ENCODE measurements around the gene RASGRP1. TPM values are rescaled to one million over a fixed set of nuclear protein-coding genes. Genes with fewer than 3 reads are reported as not detected.

RASGRP1 gene
- total and polyA plus RNA-seq, 7 experiments from 2014 or later = 77.6 to 182 (median 101) TPM

- DNase-seq (no peak), ATAC-seq (no peak)
- Mint-ChIP-seq H3K4me3 (no peak overlapping the region), H3K27ac (peak overlapping the region; percentile 5 to 90 (median 60)), H3K4me1 (peaks cover 22 to 57% (median 48%) of the 10 kb centered on the region in 7 donors), H3K27me3 (no peaks in the 10 kb centered on the region), H3K9me3 (no peaks in the 10 kb centered on the region), H3K36me3 (peaks cover 3 to 41% (median 26%) of the 10 kb centered on the region in 5 donors)
- ChIA-PET CTCF (interaction anchor here (0.8 to 1.8 kb wide), 2 partner anchors 16 to 40 kb away, joined by 6 read pairs; no protein-coding TSS in a partner anchor), POLR2A (no interaction called here)
- Histone ChIP-seq H3K4me1 (ENCODE audit: control insufficient read depth in 2 of 2, insufficient read depth in 2 of 2, low read length in 2 of 2) (peaks cover 0 to 7% of the 10 kb centered on the region in 2 donors), H3K27ac (ENCODE audit: low read depth, low read length) (no peak overlapping the region), H3K36me3 (ENCODE audit: control insufficient read depth in 2 of 3, insufficient read depth in 3 of 3, low read length in 3 of 3) (peaks cover 24 to 80% (median 58%) of the 10 kb centered on the region in 3 experiments), H3K27me3 (ENCODE audit: control insufficient read depth in 2 of 2, insufficient read depth in 2 of 2, low read length in 2 of 2) (no peaks in the 10 kb centered on the region), H3K9me3 (ENCODE audit: control insufficient read depth in 2 of 3, low read length in 3 of 3) (no peaks in the 10 kb centered on the region), H3K4me3 (ENCODE audit: low read length) (no peak overlapping the region)
- intact Hi-C loops (cut with micrococcal nuclease) = loop anchor here in 1 of 2 donors (5.0 kb wide), 1 partner anchor 42 kb away; the partner anchor contains the start of gene RASGRP1
Measured at GRCh38 chr15:38520035-38520434, 44.6 kb downstream of the RASGRP1 start.

- Mint-ChIP-seq H3K4me1 (peaks cover 15 to 51% (median 43%) of the 10 kb centered on the region in 7 donors), H3K36me3 (peaks cover 11 to 44% (median 33%) of the 10 kb centered on the region in 5 donors), H3K4me3 (no peak overlapping the region), H3K9me3 (no peaks in the 10 kb centered on the region), H3K27me3 (no peaks in the 10 kb centered on the region), H3K27ac (peak overlapping the region in 8 of 9 donors; percentile 14 to 90 (median 72))
- Histone ChIP-seq H3K36me3 (ENCODE audit: control insufficient read depth in 2 of 3, insufficient read depth in 3 of 3, low read length in 3 of 3) (peaks cover 36 to 82% (median 64%) of the 10 kb centered on the region in 3 experiments), H3K4me1 (ENCODE audit: control insufficient read depth in 2 of 2, insufficient read depth in 2 of 2, low read length in 2 of 2) (peaks cover 0 to 4% of the 10 kb centered on the region in 2 donors), H3K9me3 (ENCODE audit: control insufficient read depth in 2 of 3, low read length in 3 of 3) (no peaks in the 10 kb centered on the region), H3K4me3 (ENCODE audit: low read length) (no peak overlapping the region), H3K27me3 (ENCODE audit: control insufficient read depth in 2 of 2, insufficient read depth in 2 of 2, low read length in 2 of 2) (no peaks in the 10 kb centered on the region), H3K27ac (ENCODE audit: low read depth, low read length) (peak overlapping the region; percentile 29)
- DNase-seq (no peak), ATAC-seq (no peak)
- ChIA-PET POLR2A (interaction anchor here (1.1 kb wide), 1 partner anchor 19 kb away, joined by 3 read pairs; no protein-coding TSS in a partner anchor), CTCF (interaction anchor here (0.9 to 1.1 kb wide), 2 partner anchors 169 to 172 kb away, joined by 3 read pairs; no protein-coding TSS in a partner anchor)
- intact Hi-C loops (cut with micrococcal nuclease) = loop anchor here in 1 of 2 donors (2.0 kb wide), 1 partner anchor 13 kb away; no protein-coding TSS in a partner anchor
Measured at GRCh38 chr15:38518084-38518483, 46.5 kb downstream of the RASGRP1 start.

- H3K4me1 ChIP-seq (ENCODE audit: control insufficient read depth in 2 of 2, insufficient read depth in 2 of 2, low read length in 2 of 2) = peaks cover 0 to 4% of the 10 kb centered on the region in 2 donors
- ChIA-PET CTCF (interaction anchor here (0.5 to 1.8 kb wide), 6 partner anchors 43 to 182 kb away, joined by 3 to 6 read pairs (median 3); no protein-coding TSS in a partner anchor), POLR2A (no interaction called here)
Measured at GRCh38 chr15:38517312-38517975, 47.2 kb downstream of the RASGRP1 start.

DNA sequence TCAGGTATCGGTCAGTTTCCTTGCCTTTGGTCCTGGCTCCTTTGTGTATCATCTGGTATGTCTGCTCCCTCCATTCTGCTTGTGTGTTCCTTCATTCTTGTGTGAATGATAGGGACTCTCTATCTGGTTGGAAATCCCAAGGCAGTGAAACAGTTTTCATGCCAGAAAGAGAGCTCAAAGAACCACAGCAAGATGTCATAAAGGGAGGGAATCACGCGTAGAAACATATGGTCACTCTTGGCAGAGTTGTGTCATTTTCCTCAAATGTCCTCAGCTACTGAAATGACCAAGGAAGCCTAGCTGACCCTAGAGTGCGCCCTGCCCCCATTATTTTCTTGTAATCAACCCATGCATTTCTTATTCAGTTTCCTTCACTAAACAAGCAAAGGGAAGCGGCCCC is 48.0 kb downstream of the RASGRP1 start:
- ChIA-PET CTCF (interaction anchor here (0.5 to 1.8 kb wide), 6 partner anchors 43 to 183 kb away, joined by 3 to 6 read pairs (median 3); no protein-coding TSS in a partner anchor), POLR2A (interaction anchor here (0.6 to 1.3 kb wide), 3 partner anchors 25 to 174 kb away, joined by 3 to 4 read pairs (median 4); no protein-coding TSS in a partner anchor)
- Histone ChIP-seq H3K4me1 (ENCODE audit: control insufficient read depth in 2 of 2, insufficient read depth in 2 of 2, low read length in 2 of 2) (peaks cover 0 to 4% of the 10 kb centered on the region in 2 donors), H3K36me3 (ENCODE audit: control insufficient read depth in 2 of 3, insufficient read depth in 3 of 3, low read length in 3 of 3) (peaks cover 41 to 87% (median 67%) of the 10 kb centered on the region in 3 experiments), H3K9me3 (ENCODE audit: control insufficient read depth in 2 of 3, low read length in 3 of 3) (no peaks in the 10 kb centered on the region), H3K27ac (ENCODE audit: low read depth, low read length) (no peak overlapping the region), H3K4me3 (ENCODE audit: low read length) (no peak overlapping the region), H3K27me3 (ENCODE audit: control insufficient read depth in 2 of 2, insufficient read depth in 2 of 2, low read length in 2 of 2) (no peaks in the 10 kb centered on the region)
- ATAC-seq (no peak), DNase-seq (no peak)
- Mint-ChIP-seq H3K36me3 (peaks cover 11 to 42% (median 27%) of the 10 kb centered on the region in 5 donors), H3K4me3 (no peak overlapping the region), H3K9me3 (no peaks in the 10 kb centered on the region), H3K4me1 (peaks cover 5 to 44% (median 29%) of the 10 kb centered on the region in 7 donors), H3K27me3 (no peaks in the 10 kb centered on the region), H3K27ac (peak overlapping the region in 8 of 9 donors; percentile 19 to 78 (median 66))
- intact Hi-C loops (cut with micrococcal nuclease) = no loop called here

More at GRCh38 chr15:38517312-38517975, 47.2 kb downstream of the RASGRP1 start:
- H3K4me1 Mint-ChIP-seq = peaks cover 12 to 45% (median 37%) of the 10 kb centered on the region in 7 donors
- H3K9me3 Mint-ChIP-seq = no peaks in the 10 kb centered on the region
- Histone ChIP-seq H3K27ac (ENCODE audit: low read depth, low read length) (peak overlapping the region; percentile 29), H3K27me3 (ENCODE audit: control insufficient read depth in 2 of 2, insufficient read depth in 2 of 2, low read length in 2 of 2) (no peaks in the 10 kb centered on the region), H3K36me3 (ENCODE audit: control insufficient read depth in 2 of 3, insufficient read depth in 3 of 3, low read length in 3 of 3) (peaks cover 42 to 82% (median 64%) of the 10 kb centered on the region in 3 experiments), H3K9me3 (ENCODE audit: control insufficient read depth in 2 of 3, low read length in 3 of 3) (no peaks in the 10 kb centered on the region), H3K4me3 (ENCODE audit: low read length) (no peak overlapping the region)
- intact Hi-C loops (cut with micrococcal nuclease) = no loop called here
- H3K4me3 Mint-ChIP-seq = no peak overlapping the region
- H3K27ac Mint-ChIP-seq = peak overlapping the region in 7 of 9 donors; percentile 14 to 90 (median 70)
- H3K36me3 Mint-ChIP-seq = peaks cover 11 to 40% (median 28%) of the 10 kb centered on the region in 5 donors
- H3K27me3 Mint-ChIP-seq = no peaks in the 10 kb centered on the region
- ATAC-seq (no peak), DNase-seq (no peak)

- DNase-seq = no peak
- H3K4me1 ChIP-seq (ENCODE audit: control insufficient read depth in 2 of 2, insufficient read depth in 2 of 2, low read length in 2 of 2) = peaks cover 0 to 4% of the 10 kb centered on the region in 2 donors
- Mint-ChIP-seq H3K27ac (peak overlapping the region; percentile 29 to 84 (median 68)), H3K9me3 (no peaks in the 10 kb centered on the region), H3K4me3 (no peak overlapping the region), H3K36me3 (peaks cover 11 to 52% (median 31%) of the 10 kb centered on the region in 5 donors), H3K4me1 (peaks cover 5 to 51% (median 15%) of the 10 kb centered on the region in 7 donors), H3K27me3 (no peaks in the 10 kb centered on the region)
- H3K36me3 ChIP-seq (ENCODE audit: control insufficient read depth in 2 of 3, insufficient read depth in 3 of 3, low read length in 3 of 3) = peaks cover 44 to 96% (median 76%) of the 10 kb centered on the region in 3 experiments
- no peak for ATAC-seq
- ChIA-PET CTCF (interaction anchor here (1.0 to 1.4 kb wide), 2 partner anchors 176 to 184 kb away, joined by 3 to 4 read pairs; no protein-coding TSS in a partner anchor), POLR2A (no interaction called here)
- H3K9me3 ChIP-seq (ENCODE audit: control insufficient read depth in 2 of 3, low read length in 3 of 3) = no peaks in the 10 kb centered on the region
- no peaks in the 10 kb centered on the region for H3K27me3 ChIP-seq (ENCODE audit: control insufficient read depth in 2 of 2, insufficient read depth in 2 of 2, low read length in 2 of 2)
- intact Hi-C loops (cut with micrococcal nuclease) = loop anchor here in 1 of 2 donors (5.0 kb wide), 1 partner anchor 38 kb away; no protein-coding TSS in a partner anchor
- peak overlapping the region; percentile 29 for H3K27ac ChIP-seq (ENCODE audit: low read depth, low read length)
- H3K4me3 ChIP-seq (ENCODE audit: low read length) = no peak overlapping the region
Measured at GRCh38 chr15:38514601-38515000, 50.0 kb downstream of the RASGRP1 start.

GRCh38 chr15:38512901-38513300 is 51.7 kb downstream of the RASGRP1 start:
- POLR2A ChIA-PET = interaction anchor here (0.5 to 1.1 kb wide), 4 partner anchors 12 to 178 kb away, joined by 3 to 5 read pairs (median 4); no protein-coding TSS in a partner anchor
- H3K27ac Mint-ChIP-seq = peak overlapping the region in 6 of 9 donors; percentile 8 to 84 (median 58)

More at GRCh38 chr15:38512901-38513300, 51.7 kb downstream of the RASGRP1 start:
- no peaks in the 10 kb centered on the region for H3K9me3 Mint-ChIP-seq
- Histone ChIP-seq H3K4me3 (ENCODE audit: low read length) (no peak overlapping the region), H3K36me3 (ENCODE audit: control insufficient read depth in 2 of 3, insufficient read depth in 3 of 3, low read length in 3 of 3) (peaks cover 43 to 98% (median 74%) of the 10 kb centered on the region in 3 experiments), H3K27me3 (ENCODE audit: control insufficient read depth in 2 of 2, insufficient read depth in 2 of 2, low read length in 2 of 2) (no peaks in the 10 kb centered on the region), H3K27ac (ENCODE audit: low read depth, low read length) (no peak overlapping the region), H3K9me3 (ENCODE audit: control insufficient read depth in 2 of 3, low read length in 3 of 3) (no peaks in the 10 kb centered on the region), H3K4me1 (ENCODE audit: control insufficient read depth in 2 of 2, insufficient read depth in 2 of 2, low read length in 2 of 2) (no peaks in the 10 kb centered on the region)
- DNase-seq (no peak), ATAC-seq (no peak)
- no peaks in the 10 kb centered on the region for H3K27me3 Mint-ChIP-seq
- peaks cover 6 to 55% (median 15%) of the 10 kb centered on the region in 7 donors for H3K4me1 Mint-ChIP-seq
- intact Hi-C loops (cut with micrococcal nuclease) = loop anchor here (2.0 to 5.0 kb wide), 3 partner anchors 20 to 39 kb away; no protein-coding TSS in a partner anchor
- no peak overlapping the region for H3K4me3 Mint-ChIP-seq
- CTCF ChIA-PET = interaction anchor here (1.2 to 1.6 kb wide), 3 partner anchors 171 to 182 kb away, joined by 4 to 5 read pairs (median 4); no protein-coding TSS in a partner anchor
- peaks cover 11 to 51% (median 26%) of the 10 kb centered on the region in 5 donors for H3K36me3 Mint-ChIP-seq

All from naive thymus-derived CD4-positive, alpha-beta T cell (primary cell).